ENCODE measurements around the gene OR1F1. TPM values are rescaled to one million over a fixed set of nuclear protein-coding genes. Genes with fewer than 3 reads are reported as not detected.

Gene OR1F1
- total and polyA plus RNA-seq, 9 of the 15 experiments (the other 6 are each of a cell fraction or from before 2014, with no cell fraction given): 0.15 to 0.61 (median 0.35) TPM; not detected in 3

GRCh38 chr16:3170440-3171180 is 17.4 kb upstream of the OR1F1 start:
- Histone ChIP-seq H2AFZ (ENCODE audit: low read depth, low read length) (0 out of 2 replicates have a peak overlapping the region, but pooled peaks have one; percentile 11), H3K4me3 (no peak overlapping the region), H3K27me3 (ENCODE audit: control insufficient read depth in 2 of 2, insufficient read depth in 2 of 2, low read length in 2 of 2) (peaks cover 0 to 4% of the 10 kb centered on the region in 2 experiments; a peak in 1 of 5 replicates), H3K9me1 (ENCODE audit: control insufficient read depth, insufficient read depth, low read length) (no peaks in the 10 kb centered on the region), H3K27ac (ENCODE audit: extremely low read depth, low read depth, low read length) (no peak overlapping the region), H3K79me2 (ENCODE audit: control insufficient read depth, insufficient read depth, low read length) (no peaks in the 10 kb centered on the region), H3K4me2 (ENCODE audit: insufficient read depth, low read length) (peak overlapping the region; percentile 12; the same call in 1 of the 2 replicates), H3K9me3 (replicated peaks; ENCODE audit: control insufficient read depth, insufficient read depth, low read depth, low read length) (no peaks in the 10 kb centered on the region), H4K20me1 (replicated peaks; ENCODE audit: control insufficient read depth, insufficient read depth, low read length) (0 out of 2 replicates have a peak, but pooled peaks cover 5% of the 10 kb centered on the region), H3K36me3 (ENCODE audit: control insufficient read depth, insufficient read depth, low read length) (no peaks in the 10 kb centered on the region), H3K4me1 (replicated peaks in 1 of 2; ENCODE audit: control insufficient read depth in 2 of 2, insufficient read depth in 2 of 2, low read length in 2 of 2) (peaks cover 2 to 45% of the 10 kb centered on the region in 2 experiments; a peak in 4 of 5 replicates), H3K9ac (ENCODE audit: insufficient read depth in 1 of 2, low read depth in 2 of 2, low read length in 2 of 2) (peak overlapping the region in 1 of 2 experiments; percentile 82; a peak in 2 of 4 replicates)
- DNase-seq (ENCODE audit: extremely low read depth in 1 of 4, low spot score in 3 of 4): no peak
- intact Hi-C loops (cut with micrococcal nuclease) (loop anchor here (10.0 kb wide), 1 partner anchor 116 kb away; no protein-coding TSS in a partner anchor), in situ Hi-C loops (cut with MboI) (no loop called here)
- CTCF ChIA-PET (ENCODE audit: low intra/inter-chr PET ratio): no interaction called here
- no TSS peak for BruUV-seq (replicated peaks)
- POLR2A ChIA-PET: no interaction called here
- no peak for FAIRE-seq
- TF ChIP-seq CC2D1A (IDR thresholded peaks at IDR 0.05): no peak
- TF ChIP-seq BRD4 (IDR thresholded peaks at IDR 0.05): no peak
- TF ChIP-seq, protein P1, sequence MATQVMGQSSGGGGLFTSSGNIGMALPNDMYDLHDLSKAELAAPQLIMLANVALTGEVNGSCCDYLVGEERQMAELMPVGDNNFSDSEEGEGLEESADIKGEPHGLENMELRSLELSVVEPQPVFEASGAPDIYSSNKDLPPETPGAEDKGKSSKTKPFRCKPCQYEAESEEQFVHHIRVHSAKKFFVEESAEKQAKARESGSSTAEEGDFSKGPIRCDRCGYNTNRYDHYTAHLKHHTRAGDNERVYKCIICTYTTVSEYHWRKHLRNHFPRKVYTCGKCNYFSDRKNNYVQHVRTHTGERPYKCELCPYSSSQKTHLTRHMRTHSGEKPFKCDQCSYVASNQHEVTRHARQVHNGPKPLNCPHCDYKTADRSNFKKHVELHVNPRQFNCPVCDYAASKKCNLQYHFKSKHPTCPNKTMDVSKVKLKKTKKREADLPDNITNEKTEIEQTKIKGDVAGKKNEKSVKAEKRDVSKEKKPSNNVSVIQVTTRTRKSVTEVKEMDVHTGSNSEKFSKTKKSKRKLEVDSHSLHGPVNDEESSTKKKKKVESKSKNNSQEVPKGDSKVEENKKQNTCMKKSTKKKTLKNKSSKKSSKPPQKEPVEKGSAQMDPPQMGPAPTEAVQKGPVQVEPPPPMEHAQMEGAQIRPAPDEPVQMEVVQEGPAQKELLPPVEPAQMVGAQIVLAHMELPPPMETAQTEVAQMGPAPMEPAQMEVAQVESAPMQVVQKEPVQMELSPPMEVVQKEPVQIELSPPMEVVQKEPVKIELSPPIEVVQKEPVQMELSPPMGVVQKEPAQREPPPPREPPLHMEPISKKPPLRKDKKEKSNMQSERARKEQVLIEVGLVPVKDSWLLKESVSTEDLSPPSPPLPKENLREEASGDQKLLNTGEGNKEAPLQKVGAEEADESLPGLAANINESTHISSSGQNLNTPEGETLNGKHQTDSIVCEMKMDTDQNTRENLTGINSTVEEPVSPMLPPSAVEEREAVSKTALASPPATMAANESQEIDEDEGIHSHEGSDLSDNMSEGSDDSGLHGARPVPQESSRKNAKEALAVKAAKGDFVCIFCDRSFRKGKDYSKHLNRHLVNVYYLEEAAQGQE (IDR thresholded peaks at IDR 0.05; ENCODE audit: borderline replicate concordance): peak; percentile 78
- TF ChIP-seq, protein P1 (CRISPR knock-in tag; IDR thresholded peaks at IDR 0.05; ENCODE audit: low read depth): no peak
- peak; percentile 19; the same call in 1 of the 2 replicates for TF ChIP-seq TFAP4 (CRISPR knock-in tag; IDR thresholded peaks at IDR 0.05; ENCODE audit: borderline replicate concordance)
- ATAC-seq: no peak
- 43% methylated on average over 46 of the region's 53 CpGs for WGBS (ENCODE audit: insufficient coverage, low coverage, missing lambda C conversion rate)
